Measurements from ENCODE around the gene PLEKHA1. TPM values are rescaled to one million over a fixed set of nuclear protein-coding genes. Genes with fewer than 3 reads are reported as not detected.

Gene PLEKHA1
- total and polyA plus RNA-seq, 2 of the 4 experiments (the other 2 are of a cell fraction), result 7.2 to 9.5 TPM

DNA sequence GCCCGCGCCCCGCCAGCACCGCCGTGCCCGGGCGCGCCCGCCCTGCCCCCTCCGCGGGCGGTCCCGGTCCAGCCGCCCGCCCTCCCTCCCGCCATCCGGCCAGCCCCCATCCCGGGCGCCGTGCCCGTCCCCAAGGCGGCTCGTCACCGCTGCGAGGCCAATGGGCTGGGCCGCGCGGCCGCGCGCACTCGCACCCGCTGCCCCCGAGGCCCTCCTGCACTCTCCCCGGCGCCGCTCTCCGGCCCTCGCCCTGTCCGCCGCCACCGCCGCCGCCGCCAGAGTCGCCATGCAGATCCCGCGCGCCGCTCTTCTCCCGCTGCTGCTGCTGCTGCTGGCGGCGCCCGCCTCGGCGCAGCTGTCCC is 86.8 kb downstream of the PLEKHA1 start, which contains the start of gene HTRA1:
HTRA1 (plus strand) TSS at position 187 of the 362 bp plus-strand sequence; CDS start at position 287, 100 bp downstream.
- H3K27ac ChIP-seq (ENCODE audit: insufficient read depth, low read length), result peak within 1 kb of the TSS; percentile 34
- no peaks in the 10 kb centered on the region; the same call in 1 of the 2 replicates for H3K36me3 ChIP-seq (ENCODE audit: control insufficient read depth, insufficient read depth, low read length)
- H2BK15ac ChIP-seq (ENCODE audit: low read depth, low read length), result no peak within 1 kb of the TSS; the same call in 1 of the 3 replicates
- H3K9ac ChIP-seq (ENCODE audit: low read depth, low read length), result peak within 1 kb of the TSS; percentile 65
- peak within 1 kb of the TSS; percentile 58; the same call in 1 of the 2 replicates for H2BK120ac ChIP-seq (ENCODE audit: low read depth, low read length)
- H3K56ac ChIP-seq (ENCODE audit: extremely low read depth, insufficient read depth, low read length), result no peak within 1 kb of the TSS; the same call in 1 of the 2 replicates
- H2BK5ac ChIP-seq (ENCODE audit: low read depth, low read length, poor library complexity, severe bottlenecking), result peak within 1 kb of the TSS; percentile 28
- peak within 1 kb of the TSS; percentile 78 for H3K4me2 ChIP-seq (ENCODE audit: low read depth, low read length)
- in situ Hi-C loops (cut with MboI; ENCODE audit: low sequenced_read_pairs) (loop anchor here (10.0 kb wide), 1 partner anchor 337 kb away; no protein-coding TSS in a partner anchor), intact Hi-C loops (cut with micrococcal nuclease) (loop anchor here (1.0 to 5.0 kb wide), 2 partner anchors 8 to 86 kb away; no protein-coding TSS in a partner anchor), dilution Hi-C loops (cut with HindIII; ENCODE audit: low sequenced_read_pairs, unreplicated experiment) (no loop called here)
- BruUV-seq (replicated peaks), result no TSS peak
- H3K9me1 ChIP-seq (ENCODE audit: insufficient read depth, low read length), result 0 out of 2 replicates have a peak, but pooled peaks cover 6% of the 10 kb centered on the region
- peaks cover 2 to 16% of the 10 kb centered on the region in 2 experiments; a peak in 3 of 4 replicates for H3K79me1 ChIP-seq (ENCODE audit: low read depth in 1 of 2, low read length in 2 of 2)
- no peak within 1 kb of the TSS; the same call in 1 of the 2 replicates for H3K18ac ChIP-seq (ENCODE audit: low read depth, low read length)
- peak within 1 kb of the TSS; percentile 92 for H3K23ac ChIP-seq (ENCODE audit: low read depth, low read length)
- peak; percentile 82 for ATAC-seq (ENCODE audit: low read depth)
- peak; percentile 61 for DNase-seq
- peak within 1 kb of the TSS; percentile 83 for H2AK9ac ChIP-seq (replicated peaks; ENCODE audit: low read depth, low read length, poor library complexity)
- peak within 1 kb of the TSS; percentile 52 for H3K4me3 ChIP-seq (ENCODE audit: insufficient read depth, low read depth, low read length)
- peak within 1 kb of the TSS; percentile 91 for H2AFZ ChIP-seq (replicated peaks; ENCODE audit: low read length, poor library complexity)
- H2AK5ac ChIP-seq (ENCODE audit: low read depth, low read length), result no peak within 1 kb of the TSS; the same call in 1 of the 2 replicates
- H2BK20ac ChIP-seq (ENCODE audit: low read depth, low read length), result peak within 1 kb of the TSS; percentile 15; the same call in 1 of the 2 replicates
- peaks cover 12% of the 10 kb centered on the region for H3K4me1 ChIP-seq (ENCODE audit: control insufficient read depth, insufficient read depth, low read length)
- H4K91ac ChIP-seq (ENCODE audit: insufficient read depth, low read depth, low read length), result no peak within 1 kb of the TSS; the same call in 1 of the 2 replicates
- ChIA-PET CTCF (no interaction called here), POLR2A (ENCODE audit: unreplicated experiment) (interaction anchor here (0.7 kb wide), 1 partner anchor 32 kb away, joined by 8 read pairs; no protein-coding TSS in a partner anchor)
- peaks cover 7% of the 10 kb centered on the region; the same call in 1 of the 2 replicates for H4K20me1 ChIP-seq (ENCODE audit: insufficient read depth, low read length)
- peak within 1 kb of the TSS; percentile 83; the same call in 1 of the 2 replicates for H3K14ac ChIP-seq (replicated peaks; ENCODE audit: low read depth, low read length)
- H3K9me3 ChIP-seq (ENCODE audit: control insufficient read depth, insufficient read depth, low read length), result no peaks in the 10 kb centered on the region
- peak within 1 kb of the TSS; percentile 63 to 67; a peak in 2 of 4 replicates for H4K8ac ChIP-seq (ENCODE audit: low read depth in 2 of 2, low read length in 2 of 2)
- H3K27me3 ChIP-seq (ENCODE audit: control insufficient read depth, insufficient read depth, low read length), result peaks cover 2% of the 10 kb centered on the region
- TF ChIP-seq MAZ (IDR thresholded peaks at IDR 0.05; ENCODE audit: borderline replicate concordance, low read depth, low read length), result peak; percentile 6; the same call in 1 of the 2 replicates
- no peak for TF ChIP-seq MXI1 (IDR thresholded peaks at IDR 0.05; ENCODE audit: borderline replicate concordance, low read depth, low read length)
- H4K5ac ChIP-seq (ENCODE audit: low read depth, low read length), result peak within 1 kb of the TSS; percentile 62; the same call in 1 of the 2 replicates
- whole genome bisulfite sequencing, 2 experiments (ENCODE audit: extremely low coverage in 2 of 2, insufficient read length in 1 of 2), result 0% methylated on average over 25 of the region's 56 CpGs; no CpG with 5 or more reads in 1 of the 2 experiments
- H3K4ac ChIP-seq (ENCODE audit: low read depth, low read length), result peak within 1 kb of the TSS; percentile 59; the same call in 1 of the 2 replicates
